SKM-1 (cell line): ENCODE results near the gene TP53INP2.
"Not testable (repeated sequence)": the region's sequence is repeated elsewhere in the genome, so short reads cannot be mapped to it uniquely, and the experiment has no call there.

Experiments
- DNase-seq: peaks from one replicate; lab custom pipeline; 2025; ENCODE audit not compliant: unreplicated experiment; lab: John Stamatoyannopoulos, UW

Gene TP53INP2

GRCh38 chr20:34705397-34706301, 1.5 kb downstream of the TP53INP2 start:
- no peak for DNase-seq

GRCh38 chr20:34706302-34706875, 2.2 kb downstream of the TP53INP2 start:
- no peak for DNase-seq

GRCh38 chr20:34706912-34707784, 3.0 kb downstream of the TP53INP2 start:
- no peak for DNase-seq

- peak; percentile 26 for DNase-seq
These were observed 4.5 kb downstream of the TP53INP2 start for GRCh38 chr20:34708621-34709043.

- no peak for DNase-seq
These were observed 5.1 kb downstream of the TP53INP2 start for GRCh38 chr20:34709044-34709830.

GRCh38 chr20:34709831-34710567, 5.9 kb downstream of the TP53INP2 start:
- no peak for DNase-seq

- no peak for DNase-seq
These were observed 6.4 kb downstream of the TP53INP2 start for GRCh38 chr20:34710568-34710839.

GRCh38 chr20:34710861-34711574, 6.9 kb downstream of the TP53INP2 start:
- DNase-seq = no peak

GRCh38 chr20:34711813-34712430, 7.8 kb downstream of the TP53INP2 start:
- DNase-seq = no peak

GRCh38 chr20:34712525-34713192, 8.5 kb downstream of the TP53INP2 start:
- no peak for DNase-seq

GRCh38 chr20:34713194-34713943, 9.2 kb downstream of the TP53INP2 start:
- DNase-seq = no peak

- DNase-seq = not testable (repeated sequence)
These were observed 9.9 kb downstream of the TP53INP2 start for GRCh38 chr20:34713944-34714515.

- DNase-seq = no peak
These were observed 11.2 kb downstream of the TP53INP2 start for GRCh38 chr20:34715384-34715783.

- DNase-seq = no peak
These were observed 12.7 kb downstream of the TP53INP2 start for GRCh38 chr20:34716921-34717229.

- DNase-seq = no peak
These were observed 13.3 kb downstream of the TP53INP2 start for GRCh38 chr20:34717230-34718095.

GRCh38 chr20:34719242-34720017, 15.3 kb downstream of the TP53INP2 start:
- not testable (repeated sequence) for DNase-seq
